Endothelial cell of umbilical vein (primary cell): ENCODE data around the gene CFAP73. TPM values are rescaled to one million over a fixed set of nuclear protein-coding genes. Genes with fewer than 3 reads are reported as not detected.
A peak's percentile ranks its signal among the peaks of the same experiment; 100 is the strongest.

Source experiments
- BruUV-seq: library from RNA; stranded (reverse); fragments of 400-500 nt; replicated peaks from 2 replicates; lab custom pipeline; 2021; lab: Mats Ljungman, UMichigan
- CTCF ChIA-PET: fragments of 300-600, 350-600 bp; sonication (Branson Sonifier 250); formaldehyde crosslinking; loops from one replicate; lab custom pipeline; 2021; ENCODE audit warnings: antibody characterized with exemption, inconsistent platforms; lab: Charles Lee
- POLR2A ChIA-PET: fragments of 300-600, 350-600 bp; sonication (Branson Sonifier 250); formaldehyde crosslinking; loops from one replicate; lab custom pipeline; 2021; ENCODE audit warnings: antibody characterized with exemption, inconsistent platforms; lab: Charles Lee
- DNase-seq: peaks from one replicate; pipeline ENCODE4 v3.0.0-alpha.2; 2011; ENCODE audit warnings: low read depth, low spot score
- FAIRE-seq: peaks from 2 replicates; lab custom pipeline; 2011; peaks lifted over from hg19 to GRCh38; lab: Jason Lieb, UNC
- H2AFZ ChIP-seq: 2 replicates; pipeline ENCODE4 v1.6.0; 2012; ENCODE audit warnings: low read depth, low read length, control low read depth, inconsistent platforms
- H3K27ac ChIP-seq: 2 replicates; pipeline ENCODE4 v1.5.1; 2011; ENCODE audit warnings: low read depth, mild to moderate bottlenecking, control low read depth, low read length, moderate library complexity; ENCODE audit not compliant: insufficient read depth
- H3K27me3 ChIP-seq, 2 experiments: 2 replicates each; pipeline versions ENCODE4 v1.6.0 to v1.6.1; 2011; ENCODE audit warnings: low read length in 2 of 2, mixed read lengths in 1 of 2; ENCODE audit not compliant: control insufficient read depth in 2 of 2, insufficient read depth in 2 of 2
- H3K36me3 ChIP-seq, 2 experiments: 2 replicates in 1 of 2; 3 replicates in 1 of 2; pipeline ENCODE4 v1.5.1; 2011; ENCODE audit warnings: low read length in 2 of 2, mild to moderate bottlenecking in 1 of 2, moderate library complexity in 1 of 2; ENCODE audit not compliant: control insufficient read depth in 2 of 2, insufficient read depth in 2 of 2; ENCODE audit errors: extremely low read depth in 1 of 2
- H3K4me1 ChIP-seq: 3 replicates; pipeline ENCODE4 v1.5.1; 2011; ENCODE audit warnings: mild to moderate bottlenecking, low read length; ENCODE audit not compliant: control insufficient read depth, insufficient read depth; ENCODE audit errors: extremely low read depth
- H3K4me2 ChIP-seq: 2 replicates; pipeline ENCODE4 v1.6.1; 2011; ENCODE audit warnings: low read length, control low read depth, mixed read lengths; ENCODE audit not compliant: insufficient read depth
- H3K4me3 ChIP-seq, 3 experiments: fragments of 200-600 bp in 1 of 3; sonication (generic), shearing (Covaris generic) in 1 of 3; replicated peaks in 1 of 3; 2 replicates each; pipeline ENCODE4 v1.5.1; 2011 to 2016; ENCODE audit warnings: control low read depth in 3 of 3, low read length in 3 of 3, mild to moderate bottlenecking in 2 of 3, inconsistent platforms in 1 of 3, low read depth in 1 of 3, moderate library complexity in 1 of 3; ENCODE audit not compliant: insufficient read depth in 1 of 3
- H3K79me2 ChIP-seq: 2 replicates; pipeline ENCODE4 v1.6.0; 2012; ENCODE audit warnings: low read length, inconsistent platforms; ENCODE audit not compliant: control insufficient read depth, insufficient read depth
- H3K9ac ChIP-seq: replicated peaks from 2 replicates; pipeline ENCODE3; 2011; ENCODE audit warnings: low read length, control low read depth; ENCODE audit not compliant: insufficient read depth; ENCODE audit errors: extremely low read depth
- H3K9me1 ChIP-seq: replicated peaks from 3 replicates; pipeline ENCODE4 v1.6.0; 2011; ENCODE audit warnings: mild to moderate bottlenecking, low read length; ENCODE audit not compliant: control insufficient read depth, insufficient read depth; ENCODE audit errors: extremely low read depth
- H3K9me3 ChIP-seq: replicated peaks from 2 replicates; pipeline ENCODE4 v1.5.1; 2012; ENCODE audit warnings: low read length, inconsistent platforms; ENCODE audit not compliant: control insufficient read depth, insufficient read depth
- H4K20me1 ChIP-seq: replicated peaks from 2 replicates; pipeline ENCODE3; 2011; ENCODE audit warnings: mild to moderate bottlenecking, low read length; ENCODE audit not compliant: control insufficient read depth, insufficient read depth; ENCODE audit errors: extremely low read depth
- EZH2 ChIP-seq: IDR thresholded peaks from 2 replicates; pipeline ENCODE4 v1.6.1; 2012; ENCODE audit warnings: borderline replicate concordance, low read depth, mild to moderate bottlenecking, moderate library complexity, low read length, inconsistent platforms; ENCODE audit not compliant: severe bottlenecking
- FOS ChIP-seq: IDR thresholded peaks from 2 replicates; pipeline ENCODE4 v1.6.1; 2011; ENCODE audit warnings: mild to moderate bottlenecking, low read length, moderate library complexity, borderline replicate concordance; ENCODE audit not compliant: insufficient read depth
- GATA2 ChIP-seq: IDR thresholded peaks from 2 replicates; pipeline ENCODE4 v1.7.0; 2011; ENCODE audit warnings: low read depth, mild to moderate bottlenecking, moderate library complexity, mixed read lengths, low read length; ENCODE audit not compliant: insufficient read length, insufficient read depth
- JUN ChIP-seq: IDR thresholded peaks from 2 replicates; pipeline ENCODE4 v1.6.1; 2011; ENCODE audit warnings: borderline replicate concordance, low read depth; ENCODE audit not compliant: insufficient read length, insufficient read depth
- MYC ChIP-seq: IDR thresholded peaks from one replicate; pipeline ENCODE4 v1.6.1; 2011; ENCODE audit warnings: mild to moderate bottlenecking, low read depth, low read length
- POLR2A ChIP-seq: IDR thresholded peaks from 2 replicates; pipeline ENCODE4 v1.6.1; 2012; ENCODE audit warnings: low read depth, mild to moderate bottlenecking, control low read depth, low read length
- POLR2AphosphoS5 ChIP-seq: IDR thresholded peaks from 2 replicates; pipeline ENCODE4 v1.6.1; 2012; ENCODE audit warnings: low read depth, mild to moderate bottlenecking, control low read depth, low read length, moderate library complexity; ENCODE audit not compliant: insufficient read depth
- dilution Hi-C: fragments of 300-500 bp; cut with MboI; formaldehyde crosslinking; loops from one replicate; pipeline ENCODE4 v1.15.0; 2019; ENCODE audit warnings: low sequenced_read_pairs; ENCODE audit not compliant: extremely low pct_ligation_motif_present
- intact Hi-C: fragments of 100-400 bp; cut with micrococcal nuclease; formaldehyde crosslinking; loops from one replicate; pipeline ENCODE4 v1.10.0; 2022
- polyA plus RNA-seq, 4 experiments: library from polyadenylated mRNA; depleted of rRNA in 3 of 4; stranded (reverse) in 3 of 4; unstranded in 1 of 4; fragments of >200 nt; gene quantifications; 2 replicates each; pipeline versions ENCODE4 v1.2.1 to v1.2.3, GENCODE V29; 2011 to 2012; ENCODE audit warnings: missing spikeins in 1 of 4
- total RNA-seq: library from RNA; stranded (reverse); gene quantifications from 2 replicates; pipeline ENCODE4 v1.2.3, GENCODE V29; 2021
- TF ChIP-seq, protein P1 (sequence below), 2 donors: IDR thresholded peaks; 1 replicate in 1 of 2; 2 replicates in 1 of 2; pipeline ENCODE4 v1.5.1; 2011; ENCODE audit warnings: low read length in 2 of 2, mild to moderate bottlenecking in 2 of 2, moderate library complexity in 2 of 2, control low read depth in 1 of 2, inconsistent platforms in 1 of 2, low read depth in 1 of 2; ENCODE audit not compliant: insufficient read depth in 1 of 2; ENCODE audit errors: extremely low read depth in 1 of 2
- TF ChIP-seq, protein P2 (sequence below): IDR thresholded peaks from 2 replicates; pipeline ENCODE4 v1.6.1; 2011; ENCODE audit not compliant: insufficient read depth, insufficient read length

The CFAP73 gene
- total and polyA plus RNA-seq, 2 donors (not counting 3 experiments of a cell fraction or from before 2014, with no cell fraction given) = not detected

DNA sequence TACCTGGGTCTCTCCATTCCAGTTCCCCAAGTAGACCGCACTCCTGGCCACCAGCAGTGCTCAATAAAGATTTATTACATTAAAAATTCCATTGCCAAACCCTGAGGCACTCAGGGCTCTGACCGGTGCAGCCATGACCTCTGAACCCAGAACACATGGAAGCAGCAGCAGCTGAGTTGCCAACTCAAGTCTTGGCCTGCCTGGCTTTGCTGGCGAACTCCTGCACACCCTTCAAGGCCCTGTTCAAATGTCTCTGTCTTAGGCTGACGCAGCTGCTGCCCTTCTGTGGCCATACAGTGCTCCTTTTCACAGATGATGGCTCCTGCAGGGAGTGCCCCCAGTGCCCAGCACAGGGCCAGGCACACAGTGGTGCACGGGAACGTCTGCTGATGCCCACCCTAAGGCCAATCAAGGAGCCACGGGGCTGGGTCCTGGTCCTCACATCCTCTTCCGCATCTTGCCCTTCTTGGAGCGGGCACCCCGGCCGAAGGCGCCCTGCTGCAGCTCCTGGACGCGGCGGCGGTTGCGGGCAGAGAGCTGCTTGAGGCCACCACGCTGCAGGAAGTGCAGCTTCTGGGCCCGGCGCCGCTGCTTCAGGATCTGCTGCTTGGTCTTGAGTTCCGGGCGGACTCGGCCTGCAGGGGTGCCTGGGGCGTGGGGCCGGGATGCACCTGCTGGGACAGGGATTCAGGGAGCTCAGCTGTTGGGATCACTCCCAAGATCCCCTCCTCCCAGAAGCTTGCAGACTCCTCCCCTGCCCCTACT lies 9.1 kb downstream of the CFAP73 start:
- Histone ChIP-seq H3K4me2 (no peak overlapping the region), H2AFZ (no peak overlapping the region), H3K79me2 (no peaks in the 10 kb centered on the region), H3K9me3 (no peaks in the 10 kb centered on the region), H3K36me3 (peaks cover 7 to 36% of the 10 kb centered on the region in 2 experiments), H3K27me3 (peaks cover 4 to 9% of the 10 kb centered on the region in 2 experiments), H3K4me3 (no peak overlapping the region), H3K9me1 (no peaks in the 10 kb centered on the region), H3K9ac (no peak overlapping the region), H3K4me1 (no peaks in the 10 kb centered on the region), H3K27ac (no peak overlapping the region), H4K20me1 (no peaks in the 10 kb centered on the region)
- TSS peak; percentile 96 for BruUV-seq
- no peak for TF ChIP-seq POLR2A
- TF ChIP-seq, protein P1, sequence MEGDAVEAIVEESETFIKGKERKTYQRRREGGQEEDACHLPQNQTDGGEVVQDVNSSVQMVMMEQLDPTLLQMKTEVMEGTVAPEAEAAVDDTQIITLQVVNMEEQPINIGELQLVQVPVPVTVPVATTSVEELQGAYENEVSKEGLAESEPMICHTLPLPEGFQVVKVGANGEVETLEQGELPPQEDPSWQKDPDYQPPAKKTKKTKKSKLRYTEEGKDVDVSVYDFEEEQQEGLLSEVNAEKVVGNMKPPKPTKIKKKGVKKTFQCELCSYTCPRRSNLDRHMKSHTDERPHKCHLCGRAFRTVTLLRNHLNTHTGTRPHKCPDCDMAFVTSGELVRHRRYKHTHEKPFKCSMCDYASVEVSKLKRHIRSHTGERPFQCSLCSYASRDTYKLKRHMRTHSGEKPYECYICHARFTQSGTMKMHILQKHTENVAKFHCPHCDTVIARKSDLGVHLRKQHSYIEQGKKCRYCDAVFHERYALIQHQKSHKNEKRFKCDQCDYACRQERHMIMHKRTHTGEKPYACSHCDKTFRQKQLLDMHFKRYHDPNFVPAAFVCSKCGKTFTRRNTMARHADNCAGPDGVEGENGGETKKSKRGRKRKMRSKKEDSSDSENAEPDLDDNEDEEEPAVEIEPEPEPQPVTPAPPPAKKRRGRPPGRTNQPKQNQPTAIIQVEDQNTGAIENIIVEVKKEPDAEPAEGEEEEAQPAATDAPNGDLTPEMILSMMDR (IDR thresholded peaks at IDR 0.05; ENCODE audit: extremely low read depth in 1 of 2, insufficient read depth in 1 of 2, low read depth in 1 of 2, low read length in 2 of 2) = no peak
- no peak for TF ChIP-seq JUN
- no peak for FAIRE-seq
- DNase-seq = no peak
- dilution Hi-C loops (no loop called here), intact Hi-C loops (no loop called here)
- CTCF ChIA-PET = interaction anchor here (2.1 kb wide), 1 partner anchor 166 kb away, joined by 6 read pairs; no protein-coding TSS in a partner anchor
- POLR2A ChIA-PET = no interaction called here

DNA sequence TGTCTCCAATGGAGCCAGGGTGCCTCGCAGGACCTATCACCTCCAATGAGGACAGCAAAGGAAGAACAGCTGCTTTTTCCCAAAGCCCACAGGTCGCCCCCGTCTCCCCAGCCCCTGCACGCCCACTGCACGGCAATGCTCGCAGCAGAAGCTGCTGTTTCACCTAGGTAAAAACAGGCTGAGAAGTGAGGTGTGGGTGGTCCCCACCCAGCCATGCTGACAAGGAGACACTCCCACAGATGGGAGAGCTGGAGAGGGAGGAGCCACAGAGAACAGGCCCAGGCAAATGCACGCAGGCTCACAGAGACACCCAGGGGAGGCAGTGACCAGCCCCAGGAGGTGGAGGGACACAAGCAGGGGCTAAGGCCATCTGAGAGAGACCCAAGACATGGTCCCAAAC lies 10.4 kb downstream of the CFAP73 start:
- H3K36me3 ChIP-seq = peaks cover 11 to 39% of the 10 kb centered on the region in 2 experiments
- POLR2A ChIA-PET = no interaction called here

More for the DNA sequence above, 10.4 kb downstream of the CFAP73 start:
- no peak overlapping the region for H3K27ac ChIP-seq
- H3K4me1 ChIP-seq = no peaks in the 10 kb centered on the region
- no peaks in the 10 kb centered on the region for H3K9me1 ChIP-seq
- H3K79me2 ChIP-seq = no peaks in the 10 kb centered on the region
- no TSS peak for BruUV-seq
- dilution Hi-C loops = no loop called here
- CTCF ChIA-PET = no interaction called here
- FAIRE-seq (no peak), DNase-seq (no peak)
- intact Hi-C loops = no loop called here
- no peak overlapping the region for H3K9ac ChIP-seq
- no peaks in the 10 kb centered on the region for H3K9me3 ChIP-seq
- no peaks in the 10 kb centered on the region for H4K20me1 ChIP-seq
- H3K4me2 ChIP-seq = no peak overlapping the region
- H3K4me3 ChIP-seq = no peak overlapping the region
- no peak overlapping the region for H2AFZ ChIP-seq
- H3K27me3 ChIP-seq = peaks cover 0 to 3% of the 10 kb centered on the region in 2 experiments
- no peak for TF ChIP-seq EZH2
- no peak for TF ChIP-seq POLR2AphosphoS5
- TF ChIP-seq, protein P2, sequence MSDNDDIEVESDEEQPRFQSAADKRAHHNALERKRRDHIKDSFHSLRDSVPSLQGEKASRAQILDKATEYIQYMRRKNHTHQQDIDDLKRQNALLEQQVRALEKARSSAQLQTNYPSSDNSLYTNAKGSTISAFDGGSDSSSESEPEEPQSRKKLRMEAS = no peak
- no peak for TF ChIP-seq JUN
- no peak for TF ChIP-seq GATA2
- no peak for TF ChIP-seq FOS
- TF ChIP-seq, protein P1 (IDR thresholded peaks at IDR 0.05; ENCODE audit: extremely low read depth in 1 of 2, insufficient read depth in 1 of 2, low read depth in 1 of 2, low read length in 2 of 2) = no peak
- no peak for TF ChIP-seq MYC
- no peak for TF ChIP-seq POLR2A
